ENCODE data around the gene NARS2. TPM values are rescaled to one million over a fixed set of nuclear protein-coding genes. Genes with fewer than 3 reads are reported as not detected.
"Not testable (repeated sequence)": the region's sequence is repeated elsewhere in the genome, so short reads cannot be mapped to it uniquely, and the experiment has no call there.

The NARS2 gene
- total RNA-seq, 3 donors from 2014 or later, result 13.3 to 21.8 (median 19.0) TPM

GRCh38 chr11:78516281-78516680 lies 58.4 kb downstream of the NARS2 start:
- intact Hi-C loops (cut with DNase I; ENCODE audit: low total_unique reads), result no loop called here
- no peak for TF ChIP-seq POLR2AphosphoS5 (IDR thresholded peaks at IDR 0.05)
- TF ChIP-seq, protein P1, sequence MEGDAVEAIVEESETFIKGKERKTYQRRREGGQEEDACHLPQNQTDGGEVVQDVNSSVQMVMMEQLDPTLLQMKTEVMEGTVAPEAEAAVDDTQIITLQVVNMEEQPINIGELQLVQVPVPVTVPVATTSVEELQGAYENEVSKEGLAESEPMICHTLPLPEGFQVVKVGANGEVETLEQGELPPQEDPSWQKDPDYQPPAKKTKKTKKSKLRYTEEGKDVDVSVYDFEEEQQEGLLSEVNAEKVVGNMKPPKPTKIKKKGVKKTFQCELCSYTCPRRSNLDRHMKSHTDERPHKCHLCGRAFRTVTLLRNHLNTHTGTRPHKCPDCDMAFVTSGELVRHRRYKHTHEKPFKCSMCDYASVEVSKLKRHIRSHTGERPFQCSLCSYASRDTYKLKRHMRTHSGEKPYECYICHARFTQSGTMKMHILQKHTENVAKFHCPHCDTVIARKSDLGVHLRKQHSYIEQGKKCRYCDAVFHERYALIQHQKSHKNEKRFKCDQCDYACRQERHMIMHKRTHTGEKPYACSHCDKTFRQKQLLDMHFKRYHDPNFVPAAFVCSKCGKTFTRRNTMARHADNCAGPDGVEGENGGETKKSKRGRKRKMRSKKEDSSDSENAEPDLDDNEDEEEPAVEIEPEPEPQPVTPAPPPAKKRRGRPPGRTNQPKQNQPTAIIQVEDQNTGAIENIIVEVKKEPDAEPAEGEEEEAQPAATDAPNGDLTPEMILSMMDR (IDR thresholded peaks at IDR 0.05), result no peak
- no peak for TF ChIP-seq POLR2A (IDR thresholded peaks at IDR 0.05)
- no peaks in the 10 kb centered on the region for H3K4me1 ChIP-seq
- no peaks in the 10 kb centered on the region for H3K27me3 ChIP-seq
- no peak for DNase-seq (ENCODE audit: low spot score in 2 of 2)
- no peaks in the 10 kb centered on the region for H3K36me3 ChIP-seq
- H3K9me3 ChIP-seq, result no peaks in the 10 kb centered on the region
- H3K27ac ChIP-seq, result no peak overlapping the region
- no peak overlapping the region for H3K4me3 ChIP-seq

GRCh38 chr11:78514922-78515502 lies 59.7 kb downstream of the NARS2 start:
- no peak overlapping the region for H3K4me3 ChIP-seq
- H3K4me1 ChIP-seq, result no peaks in the 10 kb centered on the region
- TF ChIP-seq POLR2A (IDR thresholded peaks at IDR 0.05) (no peak), POLR2AphosphoS5 (IDR thresholded peaks at IDR 0.05) (no peak)
- TF ChIP-seq, protein P1 (IDR thresholded peaks at IDR 0.05), result no peak
- no peaks in the 10 kb centered on the region for H3K36me3 ChIP-seq
- H3K27me3 ChIP-seq, result no peaks in the 10 kb centered on the region
- intact Hi-C loops (cut with DNase I; ENCODE audit: low total_unique reads), result no loop called here
- no peak for DNase-seq (ENCODE audit: low spot score in 2 of 2)
- no peak overlapping the region for H3K27ac ChIP-seq
- peaks cover 0 to 4% of the 10 kb centered on the region in 2 donors for H3K9me3 ChIP-seq

DNA sequence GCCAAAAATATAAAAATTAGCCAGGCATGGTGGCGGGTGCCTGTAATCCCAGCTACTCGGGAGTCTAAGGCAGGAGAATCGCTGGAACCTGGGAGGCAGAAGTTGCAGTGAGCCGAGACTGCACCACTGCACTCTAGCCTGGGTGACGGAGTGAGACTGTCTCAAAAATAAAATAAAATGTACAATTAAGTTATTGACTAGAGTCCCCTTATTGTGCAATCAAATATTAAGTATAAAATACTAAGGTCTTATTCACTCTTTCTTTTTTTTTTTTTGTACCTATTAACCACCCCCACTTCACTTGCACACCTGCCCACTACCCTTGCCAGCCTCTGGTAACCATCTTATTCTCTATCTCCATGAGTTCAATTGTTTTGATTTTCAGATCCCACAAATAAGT lies 61.6 kb downstream of the NARS2 start:
- H3K9me3 ChIP-seq; intact Hi-C loops (cut with DNase I; ENCODE audit: low total_unique reads); H3K4me3 ChIP-seq; DNase-seq (ENCODE audit: low spot score in 2 of 2); H3K27ac ChIP-seq; H3K27me3 ChIP-seq; H3K36me3 ChIP-seq; H3K4me1 ChIP-seq: not testable (repeated sequence)

- no peaks in the 10 kb centered on the region for H3K36me3 ChIP-seq
- no peak overlapping the region for H3K4me3 ChIP-seq
- intact Hi-C loops (cut with DNase I; ENCODE audit: low total_unique reads), result no loop called here
- H3K4me1 ChIP-seq, result no peaks in the 10 kb centered on the region
- H3K27me3 ChIP-seq, result no peaks in the 10 kb centered on the region
- DNase-seq (ENCODE audit: low spot score in 2 of 2), result no peak
- no peak overlapping the region for H3K27ac ChIP-seq
- H3K9me3 ChIP-seq, result peaks cover 0 to 7% of the 10 kb centered on the region in 2 donors
- no peak for TF ChIP-seq POLR2A (IDR thresholded peaks at IDR 0.05)
- TF ChIP-seq, protein P1 (IDR thresholded peaks at IDR 0.05), result no peak
- no peak for TF ChIP-seq POLR2AphosphoS5 (IDR thresholded peaks at IDR 0.05)
Measured at GRCh38 chr11:78510597-78510996, 64.1 kb downstream of the NARS2 start.

DNA sequence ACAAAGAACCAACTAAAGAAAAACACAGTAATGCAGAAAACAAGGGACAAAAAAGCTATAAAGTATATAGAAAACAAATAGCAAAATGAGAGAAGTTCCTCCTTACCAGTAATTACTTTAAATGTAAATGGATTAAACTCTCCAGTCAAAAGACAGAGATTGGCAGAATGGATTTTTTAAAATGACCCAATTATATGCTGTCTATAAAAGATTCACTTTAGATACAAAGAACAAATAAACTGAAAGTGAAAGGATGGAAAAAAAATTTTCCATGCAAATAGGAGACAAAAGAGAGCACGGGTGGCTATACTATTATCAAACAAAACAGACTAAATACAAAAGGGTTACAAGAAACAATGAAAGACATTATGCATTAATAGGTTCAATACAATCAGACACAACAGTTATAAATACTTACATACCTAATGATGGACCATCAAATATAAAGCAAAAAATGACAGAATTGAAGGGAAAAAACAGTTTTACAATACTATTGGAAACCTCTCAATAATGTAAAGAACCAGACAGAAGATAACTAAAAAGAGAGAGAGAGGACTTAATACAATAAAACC lies 64.6 kb downstream of the NARS2 start:
- no peak overlapping the region for H3K4me3 ChIP-seq
- intact Hi-C loops (cut with DNase I; ENCODE audit: low total_unique reads), result no loop called here
- H3K27ac ChIP-seq, result no peak overlapping the region

More for the DNA sequence above, 64.6 kb downstream of the NARS2 start:
- DNase-seq (ENCODE audit: low spot score in 2 of 2), result no peak
- Histone ChIP-seq H3K4me1 (no peaks in the 10 kb centered on the region), H3K36me3 (no peaks in the 10 kb centered on the region), H3K27me3 (no peaks in the 10 kb centered on the region), H3K9me3 (peaks cover 0 to 7% of the 10 kb centered on the region in 2 donors)
- TF ChIP-seq POLR2AphosphoS5 (IDR thresholded peaks at IDR 0.05) (no peak), POLR2A (IDR thresholded peaks at IDR 0.05) (no peak)
- TF ChIP-seq, protein P1 (IDR thresholded peaks at IDR 0.05), result no peak

All from breast epithelium (tissue), 4 donors.